GM19397 (cell line): ENCODE results near the gene KRTAP10-4.

Source experiments
- ATAC-seq: cut with Tn5 transposase; IDR thresholded peaks from one replicate; pipeline ENCODE4 v1.9.1; 2021; ENCODE audit warnings: mild to moderate bottlenecking, moderate library complexity; ENCODE audit not compliant: unreplicated experiment

Gene KRTAP10-4

GRCh38 chr21:44614961-44615391, 41.4 kb downstream of the KRTAP10-4 start:
- no peak for ATAC-seq

DNA sequence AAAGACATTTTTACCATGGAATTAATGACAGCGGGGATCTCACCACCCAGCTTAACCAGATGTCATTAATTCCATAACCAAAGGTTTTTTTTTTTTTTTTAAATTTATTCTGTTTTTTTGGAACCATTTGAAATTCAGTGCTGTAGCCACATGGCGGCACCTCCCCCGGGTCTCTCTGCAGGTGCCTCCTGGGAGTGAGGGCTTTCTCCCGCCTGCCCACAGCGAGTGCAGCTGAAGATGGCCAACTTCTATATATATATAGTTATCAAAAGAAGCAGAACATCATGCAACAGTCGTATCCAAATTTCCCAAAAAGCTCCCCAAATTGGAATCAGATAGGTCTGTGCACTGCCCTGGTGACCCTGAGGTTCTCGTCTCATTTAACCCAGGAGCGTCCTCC, 41.9 kb downstream of the KRTAP10-4 start:
- ATAC-seq: no peak

DNA sequence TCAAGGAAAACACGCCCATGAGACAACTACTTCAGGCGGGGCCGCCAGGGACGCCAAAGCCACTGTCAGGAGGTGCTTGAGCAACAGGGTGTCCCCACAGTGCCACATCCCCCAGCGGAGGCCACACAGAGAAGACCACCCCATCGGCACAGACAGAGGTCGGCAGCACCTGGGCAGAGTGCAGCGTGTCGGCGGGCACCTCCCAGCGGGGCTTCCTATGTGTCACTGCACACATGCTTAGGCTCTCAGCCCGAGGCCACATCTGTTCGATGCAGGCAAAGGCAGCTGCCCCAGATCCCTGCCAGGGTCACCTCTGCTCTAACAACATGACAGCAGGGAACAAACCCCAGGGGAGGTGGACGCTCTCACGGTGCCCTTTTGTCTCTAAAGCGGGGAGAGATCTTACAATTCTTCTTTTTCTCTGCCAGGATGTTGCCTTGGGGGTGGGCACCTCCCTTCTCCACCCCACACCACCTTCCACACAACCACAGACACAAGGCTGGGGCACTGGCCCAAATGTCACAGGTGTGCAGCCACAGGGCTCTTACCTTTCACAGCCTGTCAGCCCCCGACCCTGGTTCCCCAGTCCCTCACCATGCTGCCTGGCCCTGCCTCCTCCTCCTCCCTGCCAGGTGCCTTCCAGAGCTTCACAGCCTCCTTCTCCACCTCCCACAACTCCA, 42.5 kb downstream of the KRTAP10-4 start:
- ATAC-seq: no peak

- ATAC-seq: no peak
Observed at GRCh38 chr21:44616591-44616926, 43.0 kb downstream of the KRTAP10-4 start.

GRCh38 chr21:44617071-44617501, 43.6 kb downstream of the KRTAP10-4 start:
- ATAC-seq: no peak

DNA sequence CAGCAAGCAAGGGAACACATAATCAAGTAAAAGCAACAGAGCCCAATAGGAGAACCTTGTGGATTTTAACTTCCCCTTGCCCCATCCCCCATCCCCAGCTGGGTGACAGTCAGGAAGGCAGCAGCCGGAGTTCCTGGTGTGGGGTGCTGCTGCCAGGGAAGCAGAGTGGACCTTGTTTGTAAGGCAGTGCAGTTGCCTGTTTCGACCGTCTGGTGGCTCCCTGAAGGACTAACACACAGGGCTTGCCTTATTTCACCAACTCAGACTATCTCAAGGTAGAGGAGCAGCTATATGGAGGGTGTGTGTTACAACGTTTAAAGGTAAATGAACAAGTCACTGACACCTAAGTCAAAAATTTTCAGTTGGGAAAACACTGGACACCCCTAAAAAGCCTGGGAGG, 45.0 kb downstream of the KRTAP10-4 start:
- no peak for ATAC-seq

GRCh38 chr21:44618909-44619308, 45.4 kb downstream of the KRTAP10-4 start:
- ATAC-seq: no peak

- ATAC-seq: no peak
Observed at GRCh38 chr21:44619886-44620285, 46.4 kb downstream of the KRTAP10-4 start.

DNA sequence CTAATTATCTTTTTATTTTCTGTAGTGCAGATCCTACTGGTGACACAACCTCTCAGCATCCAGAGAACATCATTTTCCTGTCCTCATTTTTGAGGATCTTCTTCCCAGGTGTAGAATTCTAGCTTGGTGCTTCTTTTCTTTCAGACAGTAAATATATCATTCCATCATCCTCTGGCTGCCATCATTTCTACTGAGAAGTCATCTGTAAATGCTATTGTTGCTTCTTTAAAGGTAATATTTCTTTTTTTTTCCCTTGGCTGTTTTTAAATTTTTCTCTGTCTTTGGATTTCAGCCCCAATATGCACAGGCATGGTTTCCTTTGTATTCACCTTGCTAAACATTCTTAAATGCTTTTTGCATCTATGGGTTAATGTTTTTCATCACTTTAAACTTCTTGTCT, 50.0 kb downstream of the KRTAP10-4 start:
- ATAC-seq: no peak
